22Rv1 (cell line): ENCODE measurements around the gene AOPEP.
A peak's percentile ranks its signal among the peaks of the same experiment; 100 is the strongest.

ENCODE experiments used
- H3K27ac ChIP-seq: fragments of 450-650 bp; 2 replicates; pipeline ENCODE4 v1.5.1; 2017
- CTCF ChIP-seq: fragments of 450-650 bp; IDR thresholded peaks from 2 replicates; pipeline ENCODE4 v1.5.1; 2017; ENCODE audit warnings: mild to moderate bottlenecking
- ZFX ChIP-seq: fragments of 450-650 bp; IDR thresholded peaks from 2 replicates; pipeline ENCODE4 v1.6.1; 2017; ENCODE audit warnings: antibody characterized with exemption, borderline replicate concordance

Gene AOPEP

GRCh38 chr9:95078939-95079338 is 352.4 kb downstream of the AOPEP start:
- peak overlapping the region; percentile 17; the same call in 1 of the 2 replicates for H3K27ac ChIP-seq

GRCh38 chr9:95079461-95079860 is 353.0 kb downstream of the AOPEP start:
- H3K27ac ChIP-seq, result peak overlapping the region; percentile 17; the same call in 1 of the 2 replicates
- TF ChIP-seq ZFX, result no peak
- TF ChIP-seq CTCF, result no peak

More at GRCh38 chr9:95078939-95079338, 352.4 kb downstream of the AOPEP start:
- no peak for TF ChIP-seq ZFX
- TF ChIP-seq CTCF, result no peak

- TF ChIP-seq CTCF, result no peak
- TF ChIP-seq ZFX, result no peak
Observed at GRCh38 chr9:95080961-95081647, 354.6 kb downstream of the AOPEP start.

GRCh38 chr9:95081998-95082397 is 355.5 kb downstream of the AOPEP start:
- TF ChIP-seq ZFX (no peak), CTCF (no peak)
- peak overlapping the region; percentile 26 for H3K27ac ChIP-seq

More at GRCh38 chr9:95080961-95081647, 354.6 kb downstream of the AOPEP start:
- H3K27ac ChIP-seq, result peak overlapping the region; percentile 26; the same call in 1 of the 2 replicates

GRCh38 chr9:95082401-95083084 is 356.0 kb downstream of the AOPEP start:
- peak overlapping the region; percentile 26 for H3K27ac ChIP-seq
- TF ChIP-seq ZFX (no peak), CTCF (no peak)

GRCh38 chr9:95083086-95083768 is 356.7 kb downstream of the AOPEP start:
- TF ChIP-seq CTCF, result no peak
- no peak for TF ChIP-seq ZFX

More at GRCh38 chr9:95083086-95083768, 356.7 kb downstream of the AOPEP start:
- 0 out of 2 replicates have a peak overlapping the region, but pooled peaks have one; percentile 1 for H3K27ac ChIP-seq
